PC-3 (cell line): ENCODE data around the gene STRBP. TPM values are rescaled to one million over a fixed set of nuclear protein-coding genes. Genes with fewer than 3 reads are reported as not detected.

Source experiments
- ATAC-seq: fragments of 200-7000 bp; cut with Tn5 transposase; 2 replicates; pipeline ENCODE4 v1.9.1; 2020; ENCODE audit warnings: mild to moderate bottlenecking, moderate library complexity
- BruUV-seq: library from RNA; stranded (reverse); fragments of 400-500 nt; replicated peaks from 2 replicates; lab custom pipeline; 2021; lab: Mats Ljungman, UMichigan
- CTCF ChIA-PET: fragments of 300-600 bp; sonication (Branson Sonifier 250); formaldehyde crosslinking; loops from one replicate; lab custom pipeline; 2022; ENCODE audit warnings: antibody characterized with exemption; lab: Charles Lee
- POLR2A ChIA-PET: fragments of 300-600 bp; sonication (Branson Sonifier 250); formaldehyde crosslinking; loops from one replicate; lab custom pipeline; 2022; ENCODE audit warnings: antibody characterized with exemption; ENCODE audit not compliant: unreplicated experiment; lab: Charles Lee
- DNase-seq: peaks from one replicate; pipeline ENCODE4 v3.0.0-alpha.2; 2015
- H2AFZ ChIP-seq: fragments of 300-600 bp; sonication (generic); 2 replicates; pipeline ENCODE4 v1.6.0; 2016; ENCODE audit warnings: antibody characterized with exemption, low read length
- H3F3A ChIP-seq: fragments of 300-600 bp; sonication (generic); one replicate; pipeline ENCODE4 v1.6.0; 2017; ENCODE audit warnings: antibody characterized with exemption, low read length, control low read depth, mild to moderate bottlenecking; ENCODE audit not compliant: unreplicated experiment
- H3K27ac ChIP-seq: fragments of 300-600 bp; sonication (generic); 2 replicates; pipeline ENCODE4 v1.5.1; 2016; ENCODE audit warnings: mild to moderate bottlenecking, low read length
- H3K27me3 ChIP-seq: fragments of 300-600 bp; sonication (generic); 2 replicates; pipeline ENCODE4 v1.6.1; 2016; ENCODE audit warnings: low read length, mixed read lengths
- H3K36me3 ChIP-seq: fragments of 300-600 bp; sonication (generic); 2 replicates; pipeline ENCODE4 v1.6.1; 2016; ENCODE audit warnings: low read depth, mixed run types, low read length, mixed read lengths
- H3K4me1 ChIP-seq: fragments of 300-600 bp; sonication (generic); 2 replicates; pipeline ENCODE4 v1.5.1; 2016; ENCODE audit warnings: low read length; ENCODE audit not compliant: insufficient read depth
- H3K4me2 ChIP-seq: fragments of 300-600 bp; sonication (generic); 2 replicates; pipeline ENCODE4 v1.6.0; 2016; ENCODE audit warnings: low read length
- H3K4me3 ChIP-seq: fragments of 300-600 bp; sonication (generic); 2 replicates; pipeline ENCODE4 v1.5.1; 2016; ENCODE audit warnings: mild to moderate bottlenecking, low read length, mixed read lengths
- H3K79me2 ChIP-seq: fragments of 300-600 bp; sonication (generic); 2 replicates; pipeline ENCODE4 v1.6.1; 2017; ENCODE audit warnings: low read length, mixed read lengths
- H3K9ac ChIP-seq: fragments of 300-600 bp; sonication (generic); 2 replicates; pipeline ENCODE4 v1.6.0; 2016; ENCODE audit warnings: mild to moderate bottlenecking, low read length
- H3K9me2 ChIP-seq: fragments of 300-600 bp; sonication (generic); replicated peaks from 2 replicates; pipeline ENCODE4 v1.6.1; 2016; ENCODE audit warnings: mixed run types, low read length, mixed read lengths
- H3K9me3 ChIP-seq: fragments of 300-600 bp; sonication (generic); 2 replicates; pipeline ENCODE4 v1.6.1; 2016; ENCODE audit warnings: low read length, mixed read lengths
- H4K20me1 ChIP-seq: fragments of 300-600 bp; sonication (generic); 2 replicates; pipeline ENCODE4 v1.6.1; 2016; ENCODE audit warnings: low read length, mixed read lengths
- CTCF ChIP-seq: fragments of 300-600 bp; sonication (generic); conservative IDR thresholded peaks from 2 replicates; pipeline ENCODE4 v1.5.1; 2017; ENCODE audit warnings: antibody characterized with exemption, low read depth, mild to moderate bottlenecking, low read length
- EZH2 ChIP-seq: fragments of 300-600 bp; sonication (generic); IDR thresholded peaks from one replicate; pipeline ENCODE4 v1.6.1; 2017; ENCODE audit warnings: antibody characterized with exemption, mild to moderate bottlenecking, low read length; ENCODE audit not compliant: unreplicated experiment
- EZH2phosphoT487 ChIP-seq: fragments of 300-600 bp; sonication (generic); IDR thresholded peaks from 2 replicates; pipeline ENCODE4 v1.6.1; 2018; ENCODE audit warnings: mild to moderate bottlenecking, antibody characterized with exemption, low read length, borderline replicate concordance
- intact Hi-C: fragments of 100-400 bp; cut with micrococcal nuclease; formaldehyde crosslinking; loops from 2 replicates; pipeline ENCODE4 v1.9.0; 2023
- total RNA-seq: library from RNA; depleted of rRNA; stranded (reverse); fragments of >200 nt; gene quantifications from 2 replicates; pipeline ENCODE4 v1.2.3, GENCODE V29; 2014

The STRBP gene
- total RNA-seq, 1 experiment from 2014 or later, result 19.2 TPM

DNA sequence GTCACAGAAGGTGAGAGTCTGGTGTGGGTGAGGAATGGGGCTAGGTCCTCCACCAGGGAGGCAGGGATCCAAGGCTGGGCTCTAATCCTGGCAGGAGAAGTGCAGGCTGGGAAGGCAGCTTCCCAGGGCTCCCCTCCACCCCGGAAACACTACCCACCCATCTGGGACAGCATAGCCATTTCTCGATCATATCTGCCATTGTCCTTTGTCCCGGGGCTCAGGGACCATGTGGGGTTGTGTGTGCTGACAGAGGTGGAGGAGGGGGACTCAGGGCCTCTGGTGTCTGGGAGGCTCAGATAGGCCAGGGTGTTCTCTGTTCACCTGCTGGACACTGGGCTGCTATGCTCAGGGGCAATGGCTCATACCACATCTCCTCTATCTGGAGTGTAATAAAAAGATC is 32.2 kb upstream of the STRBP start:
- Histone ChIP-seq H3K4me3 (no peak overlapping the region), H3K27me3 (no peaks in the 10 kb centered on the region)

DNA sequence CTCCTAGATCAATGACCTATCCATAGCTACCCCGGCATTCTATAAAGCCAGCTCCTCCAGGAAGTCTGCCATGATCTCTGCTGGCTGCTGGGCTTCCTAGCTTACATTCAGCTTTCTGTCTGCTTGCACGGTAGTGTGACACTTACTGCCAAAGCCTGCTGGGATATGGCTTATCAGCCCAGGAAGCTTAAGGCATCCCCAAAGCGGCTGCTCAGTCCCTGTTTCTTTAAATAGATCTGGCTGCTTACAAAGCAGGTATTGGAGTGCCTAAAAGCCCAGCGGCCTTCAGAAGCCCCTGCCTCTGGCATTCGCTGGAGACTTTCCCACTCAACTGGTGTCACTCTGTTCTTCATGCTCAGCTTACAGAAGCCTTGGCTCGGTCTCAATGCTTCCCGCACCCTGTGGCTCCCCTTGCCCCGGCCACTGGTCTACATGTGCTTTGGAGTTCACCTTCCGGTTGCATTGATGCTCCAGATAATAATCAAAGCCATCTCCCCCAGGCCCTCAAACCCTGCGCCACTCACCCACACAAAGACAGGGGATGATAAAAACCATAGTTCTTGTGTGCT is 31.3 kb upstream of the STRBP start:
- no TSS peak for BruUV-seq
- TF ChIP-seq CTCF (no peak), EZH2 (no peak), EZH2phosphoT487 (no peak)
- CTCF ChIA-PET, result no interaction called here

More for the DNA sequence above, 32.2 kb upstream of the STRBP start:
- Histone ChIP-seq H3K4me1 (no peaks in the 10 kb centered on the region), H3K79me2 (no peaks in the 10 kb centered on the region), H2AFZ (no peak overlapping the region), H3K9ac (no peak overlapping the region), H3K9me3 (no peaks in the 10 kb centered on the region), H3F3A (no peaks in the 10 kb centered on the region), H3K9me2 (no peaks in the 10 kb centered on the region), H3K4me2 (no peak overlapping the region), H4K20me1 (no peaks in the 10 kb centered on the region), H3K36me3 (no peaks in the 10 kb centered on the region), H3K27ac (no peak overlapping the region)
- ATAC-seq (no peak), DNase-seq (no peak)
- POLR2A ChIA-PET, result no interaction called here
- CTCF ChIA-PET, result no interaction called here
- BruUV-seq, result no TSS peak
- TF ChIP-seq CTCF (no peak), EZH2 (no peak), EZH2phosphoT487 (no peak)
- intact Hi-C loops, result no loop called here

GRCh38 chr9:123296174-123296573 is 27.8 kb upstream of the STRBP start:
- Histone ChIP-seq H3K9me2 (no peaks in the 10 kb centered on the region), H3K27me3 (no peaks in the 10 kb centered on the region), H3K4me3 (no peak overlapping the region), H4K20me1 (no peaks in the 10 kb centered on the region), H2AFZ (no peak overlapping the region), H3K9ac (no peak overlapping the region), H3K4me2 (no peak overlapping the region), H3K36me3 (no peaks in the 10 kb centered on the region), H3K9me3 (no peaks in the 10 kb centered on the region), H3K27ac (no peak overlapping the region), H3K4me1 (no peaks in the 10 kb centered on the region), H3F3A (no peaks in the 10 kb centered on the region), H3K79me2 (no peaks in the 10 kb centered on the region)
- POLR2A ChIA-PET, result no interaction called here
- DNase-seq, result no peak
- CTCF ChIA-PET, result no interaction called here
- no peak for ATAC-seq
- no peak for TF ChIP-seq CTCF
- no peak for TF ChIP-seq EZH2
- TF ChIP-seq EZH2phosphoT487, result no peak
- intact Hi-C loops, result no loop called here
- BruUV-seq, result no TSS peak

More for the DNA sequence above, 31.3 kb upstream of the STRBP start:
- intact Hi-C loops, result no loop called here
- POLR2A ChIA-PET, result no interaction called here
- no peak overlapping the region for H3K4me3 ChIP-seq
- no peaks in the 10 kb centered on the region for H3F3A ChIP-seq
- no peak overlapping the region for H3K9ac ChIP-seq
- no peaks in the 10 kb centered on the region for H4K20me1 ChIP-seq
- no peak for ATAC-seq
- H3K36me3 ChIP-seq, result no peaks in the 10 kb centered on the region
- no peak overlapping the region for H3K27ac ChIP-seq
- H3K79me2 ChIP-seq, result no peaks in the 10 kb centered on the region
- no peaks in the 10 kb centered on the region for H3K27me3 ChIP-seq
- H3K4me2 ChIP-seq, result no peak overlapping the region
- H3K4me1 ChIP-seq, result no peaks in the 10 kb centered on the region
- DNase-seq, result no peak
- no peak overlapping the region for H2AFZ ChIP-seq
- no peaks in the 10 kb centered on the region for H3K9me2 ChIP-seq
- no peaks in the 10 kb centered on the region for H3K9me3 ChIP-seq
